WTC11 (cell line): Measurements from ENCODE around the gene TDRKH. TPM values are rescaled to one million over a fixed set of nuclear protein-coding genes. Genes with fewer than 3 reads are reported as not detected.

Experiments
- ATAC-seq: fragments of 200-7000 bp; cut with Tn5 transposase; 2 replicates; pipeline ENCODE4 v1.10.0; 2021; ENCODE audit warnings: mild to moderate bottlenecking, moderate library complexity
- CTCF ChIA-PET: fragments of 300-600 bp; sonication (Branson Sonifier 250); formaldehyde crosslinking; loops from one replicate; lab custom pipeline; 2021; ENCODE audit warnings: antibody characterized with exemption; lab: Charles Lee
- POLR2A ChIA-PET: fragments of 350-600 bp; sonication (Branson Sonifier 250); formaldehyde crosslinking; loops from one replicate; lab custom pipeline; 2021; ENCODE audit warnings: antibody characterized with exemption; lab: Charles Lee
- DNase-seq: peaks from one replicate; pipeline ENCODE4 v3.0.0; 2021; ENCODE audit warnings: low spot score
- H3K27ac Mint-ChIP-seq: 2 replicates; pipeline ENCODE4 v1.8.0; 2021; ENCODE audit warnings: mixed read lengths
- H3K27me3 Mint-ChIP-seq: 2 replicates; pipeline ENCODE4 v1.8.0; 2021; ENCODE audit warnings: low read depth, mild to moderate bottlenecking, moderate library complexity, mixed read lengths
- H3K36me3 Mint-ChIP-seq: 2 replicates; pipeline ENCODE4 v1.8.0; 2021; ENCODE audit warnings: mixed read lengths
- H3K4me1 Mint-ChIP-seq: 2 replicates; pipeline ENCODE4 v1.8.0; 2022; ENCODE audit warnings: mixed read lengths
- H3K4me3 Mint-ChIP-seq: 2 replicates; pipeline ENCODE4 v1.8.0; 2021; ENCODE audit warnings: mild to moderate bottlenecking, moderate library complexity, mixed read lengths
- H3K9me3 Mint-ChIP-seq: 2 replicates; pipeline ENCODE4 v1.8.0; 2021; ENCODE audit warnings: mixed read lengths
- ATF1 ChIP-seq: sonication (generic); formaldehyde crosslinking; IDR thresholded peaks from 2 replicates; pipeline ENCODE4 v1.8.1; 2023; ENCODE audit warnings: mild to moderate bottlenecking, moderate library complexity, missing genetic modification reagents
- CDX4 ChIP-seq: fragments of 250-450 bp; sonication (Bioruptor Pico); IDR thresholded peaks from 2 replicates; pipeline ENCODE4 v1.9.0; 2021; ENCODE audit warnings: moderate library complexity, mild to moderate bottlenecking, inconsistent platforms, borderline replicate concordance
- HMGXB4 ChIP-seq: sonication (generic); formaldehyde crosslinking; IDR thresholded peaks from 2 replicates; pipeline ENCODE4 v1.8.1; 2023; ENCODE audit warnings: mild to moderate bottlenecking, moderate library complexity, missing genetic modification reagents
- IRF2 ChIP-seq: sonication (generic); formaldehyde crosslinking; IDR thresholded peaks from 2 replicates; pipeline ENCODE4 v1.8.0; 2022; ENCODE audit warnings: low read depth, missing genetic modification reagents, borderline replicate concordance
- NFE2L1 ChIP-seq: sonication (generic); formaldehyde crosslinking; IDR thresholded peaks from 2 replicates; pipeline ENCODE4 v1.8.1; 2023; ENCODE audit warnings: missing genetic modification reagents
- NR1H2 ChIP-seq: sonication (generic); formaldehyde crosslinking; IDR thresholded peaks from 2 replicates; pipeline ENCODE4 v1.9.0; 2021; ENCODE audit warnings: mild to moderate bottlenecking, moderate library complexity, missing genetic modification reagents
- SOX15 ChIP-seq: fragments of 250-450 bp; sonication (Bioruptor Pico); IDR thresholded peaks from 2 replicates; pipeline ENCODE4 v1.9.0; 2021; ENCODE audit warnings: mild to moderate bottlenecking
- ZNF425 ChIP-seq: fragments of 250-450 bp; sonication (Bioruptor Pico); conservative IDR thresholded peaks from 2 replicates; pipeline ENCODE4 v1.9.0; 2021; ENCODE audit warnings: mild to moderate bottlenecking
- ZNF512 ChIP-seq: sonication (generic); formaldehyde crosslinking; IDR thresholded peaks from 2 replicates; pipeline ENCODE4 v1.8.1; 2022; ENCODE audit warnings: missing genetic modification reagents, borderline replicate concordance
- total RNA-seq: library from RNA; stranded (reverse); gene quantifications from 3 replicates; pipeline ENCODE4 v1.2.3, GENCODE V29; 2021
- TF ChIP-seq, protein P1 (sequence below): sonication (generic); formaldehyde crosslinking; IDR thresholded peaks from 2 replicates; pipeline ENCODE4 v1.8.1; 2023; ENCODE audit warnings: mild to moderate bottlenecking, missing genetic modification reagents
- TF ChIP-seq, protein P2 (sequence below): fragments of 200-600 bp; IDR thresholded peaks from 2 replicates; pipeline ENCODE4 v1.8.0; 2022; ENCODE audit warnings: antibody characterized with exemption
- TF ChIP-seq, protein P3 (sequence below): fragments of 250-450 bp; sonication (Bioruptor Pico); IDR thresholded peaks from 2 replicates; pipeline ENCODE4 v1.8.0; 2021; ENCODE audit warnings: mild to moderate bottlenecking
- TF ChIP-seq, protein P4 (sequence below): sonication (generic); formaldehyde crosslinking; IDR thresholded peaks from 2 replicates; pipeline ENCODE4 v1.8.1; 2023; ENCODE audit warnings: mild to moderate bottlenecking, missing genetic modification reagents, moderate library complexity

TDRKH gene
- total RNA-seq, 1 experiment from 2014 or later: 21.8 TPM

- Mint-ChIP-seq H3K9me3 (no peaks in the 10 kb centered on the region), H3K27ac (no peak overlapping the region), H3K27me3 (0 out of 2 replicates have a peak, but pooled peaks cover 2% of the 10 kb centered on the region), H3K36me3 (no peaks in the 10 kb centered on the region), H3K4me3 (no peak overlapping the region), H3K4me1 (peaks cover 21% of the 10 kb centered on the region)
- TF ChIP-seq NFE2L1 (no peak), ZNF425 (no peak), ZNF512 (CRISPR knock-in tag) (no peak), NR1H2 (CRISPR knock-in tag) (no peak), SOX15 (CRISPR knock-in tag) (no peak), IRF2 (CRISPR knock-in tag) (no peak), HMGXB4 (CRISPR knock-in tag) (no peak), ATF1 (no peak), CDX4 (CRISPR knock-in tag) (no peak)
- TF ChIP-seq, protein P1, sequence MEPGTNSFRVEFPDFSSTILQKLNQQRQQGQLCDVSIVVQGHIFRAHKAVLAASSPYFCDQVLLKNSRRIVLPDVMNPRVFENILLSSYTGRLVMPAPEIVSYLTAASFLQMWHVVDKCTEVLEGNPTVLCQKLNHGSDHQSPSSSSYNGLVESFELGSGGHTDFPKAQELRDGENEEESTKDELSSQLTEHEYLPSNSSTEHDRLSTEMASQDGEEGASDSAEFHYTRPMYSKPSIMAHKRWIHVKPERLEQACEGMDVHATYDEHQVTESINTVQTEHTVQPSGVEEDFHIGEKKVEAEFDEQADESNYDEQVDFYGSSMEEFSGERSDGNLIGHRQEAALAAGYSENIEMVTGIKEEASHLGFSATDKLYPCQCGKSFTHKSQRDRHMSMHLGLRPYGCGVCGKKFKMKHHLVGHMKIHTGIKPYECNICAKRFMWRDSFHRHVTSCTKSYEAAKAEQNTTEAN: no peak
- TF ChIP-seq, protein P2, sequence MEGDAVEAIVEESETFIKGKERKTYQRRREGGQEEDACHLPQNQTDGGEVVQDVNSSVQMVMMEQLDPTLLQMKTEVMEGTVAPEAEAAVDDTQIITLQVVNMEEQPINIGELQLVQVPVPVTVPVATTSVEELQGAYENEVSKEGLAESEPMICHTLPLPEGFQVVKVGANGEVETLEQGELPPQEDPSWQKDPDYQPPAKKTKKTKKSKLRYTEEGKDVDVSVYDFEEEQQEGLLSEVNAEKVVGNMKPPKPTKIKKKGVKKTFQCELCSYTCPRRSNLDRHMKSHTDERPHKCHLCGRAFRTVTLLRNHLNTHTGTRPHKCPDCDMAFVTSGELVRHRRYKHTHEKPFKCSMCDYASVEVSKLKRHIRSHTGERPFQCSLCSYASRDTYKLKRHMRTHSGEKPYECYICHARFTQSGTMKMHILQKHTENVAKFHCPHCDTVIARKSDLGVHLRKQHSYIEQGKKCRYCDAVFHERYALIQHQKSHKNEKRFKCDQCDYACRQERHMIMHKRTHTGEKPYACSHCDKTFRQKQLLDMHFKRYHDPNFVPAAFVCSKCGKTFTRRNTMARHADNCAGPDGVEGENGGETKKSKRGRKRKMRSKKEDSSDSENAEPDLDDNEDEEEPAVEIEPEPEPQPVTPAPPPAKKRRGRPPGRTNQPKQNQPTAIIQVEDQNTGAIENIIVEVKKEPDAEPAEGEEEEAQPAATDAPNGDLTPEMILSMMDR: no peak
- TF ChIP-seq, protein P3, sequence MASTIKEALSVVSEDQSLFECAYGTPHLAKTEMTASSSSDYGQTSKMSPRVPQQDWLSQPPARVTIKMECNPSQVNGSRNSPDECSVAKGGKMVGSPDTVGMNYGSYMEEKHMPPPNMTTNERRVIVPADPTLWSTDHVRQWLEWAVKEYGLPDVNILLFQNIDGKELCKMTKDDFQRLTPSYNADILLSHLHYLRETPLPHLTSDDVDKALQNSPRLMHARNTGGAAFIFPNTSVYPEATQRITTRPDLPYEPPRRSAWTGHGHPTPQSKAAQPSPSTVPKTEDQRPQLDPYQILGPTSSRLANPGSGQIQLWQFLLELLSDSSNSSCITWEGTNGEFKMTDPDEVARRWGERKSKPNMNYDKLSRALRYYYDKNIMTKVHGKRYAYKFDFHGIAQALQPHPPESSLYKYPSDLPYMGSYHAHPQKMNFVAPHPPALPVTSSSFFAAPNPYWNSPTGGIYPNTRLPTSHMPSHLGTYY: no peak
- TF ChIP-seq, protein P4, sequence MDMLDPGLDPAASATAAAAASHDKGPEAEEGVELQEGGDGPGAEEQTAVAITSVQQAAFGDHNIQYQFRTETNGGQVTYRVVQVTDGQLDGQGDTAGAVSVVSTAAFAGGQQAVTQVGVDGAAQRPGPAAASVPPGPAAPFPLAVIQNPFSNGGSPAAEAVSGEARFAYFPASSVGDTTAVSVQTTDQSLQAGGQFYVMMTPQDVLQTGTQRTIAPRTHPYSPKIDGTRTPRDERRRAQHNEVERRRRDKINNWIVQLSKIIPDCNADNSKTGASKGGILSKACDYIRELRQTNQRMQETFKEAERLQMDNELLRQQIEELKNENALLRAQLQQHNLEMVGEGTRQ (CRISPR knock-in tag): no peak
- no peak for DNase-seq
- POLR2A ChIA-PET: no interaction called here
- no peak for ATAC-seq
- CTCF ChIA-PET: interaction anchor here (1.0 kb wide), 2 partner anchors 14 to 191 kb away, joined by 3 read pairs; no protein-coding TSS in a partner anchor
Measured at GRCh38 chr1:151822404-151822803, 32.1 kb upstream of the TDRKH start.
